Mesendoderm (in vitro differentiated cells): ENCODE measurements around the gene TYW1B.
"Not testable (repeated sequence)": the region's sequence is repeated elsewhere in the genome, so short reads cannot be mapped to it uniquely, and the experiment has no call there.

ENCODE experiments used
- DNase-seq: peaks from one replicate; pipeline ENCODE4 v3.0.0; 2013
- H2AK5ac ChIP-seq: 2 replicates; pipeline ENCODE4 v1.6.1; 2013; ENCODE audit warnings: low read length, inconsistent platforms
- H2BK120ac ChIP-seq: 2 replicates; pipeline ENCODE4 v1.6.1; 2013; ENCODE audit warnings: low read depth, mild to moderate bottlenecking, low read length, moderate library complexity, mixed read lengths
- H2BK15ac ChIP-seq: replicated peaks from 2 replicates; pipeline ENCODE4 v1.6.1; 2013; ENCODE audit warnings: low read depth, mild to moderate bottlenecking, moderate library complexity
- H2BK5ac ChIP-seq: 2 replicates; pipeline ENCODE4 v1.6.1; 2013; ENCODE audit warnings: low read length, inconsistent platforms
- H3K18ac ChIP-seq: 2 replicates; pipeline ENCODE4 v1.6.1; 2013; ENCODE audit warnings: mild to moderate bottlenecking, low read length, mixed read lengths
- H3K23ac ChIP-seq: one replicate; pipeline ENCODE4 v1.6.1; 2013; ENCODE audit warnings: low read length
- H3K27ac ChIP-seq: 2 replicates; pipeline ENCODE4 v1.5.1; 2013; ENCODE audit warnings: low read depth, mild to moderate bottlenecking, inconsistent platforms, low read length, moderate library complexity
- H3K27me3 ChIP-seq: 2 replicates; pipeline ENCODE4 v1.6.1; 2013; ENCODE audit warnings: low read length, control low read depth, mild to moderate bottlenecking, inconsistent platforms; ENCODE audit not compliant: insufficient read depth, poor library complexity
- H3K36me3 ChIP-seq: 2 replicates; pipeline ENCODE4 v1.6.1; 2013; ENCODE audit warnings: low read length, inconsistent platforms; ENCODE audit not compliant: control insufficient read depth, insufficient read depth
- H3K4ac ChIP-seq: one replicate; pipeline ENCODE4 v1.6.1; 2013; ENCODE audit warnings: low read depth, mild to moderate bottlenecking, low read length, moderate library complexity
- H3K4me1 ChIP-seq: 2 replicates; pipeline ENCODE4 v1.6.1; 2013; ENCODE audit warnings: low read depth, low read length, inconsistent platforms; ENCODE audit not compliant: control insufficient read depth
- H3K4me2 ChIP-seq: 2 replicates; pipeline ENCODE4 v1.6.1; 2013; ENCODE audit warnings: low read length
- H3K4me3 ChIP-seq: 2 replicates; pipeline ENCODE4 v1.5.1; 2013; ENCODE audit warnings: mild to moderate bottlenecking, low read length
- H3K56ac ChIP-seq: one replicate; pipeline ENCODE4 v1.6.1; 2013; ENCODE audit warnings: low read length
- H3K79me1 ChIP-seq: 2 replicates; pipeline ENCODE4 v1.6.1; 2013; ENCODE audit warnings: low read length, inconsistent platforms
- H3K79me2 ChIP-seq: 2 replicates; pipeline ENCODE4 v1.6.1; 2013; ENCODE audit warnings: mild to moderate bottlenecking, low read length; ENCODE audit not compliant: control insufficient read depth, insufficient read depth
- H3K9ac ChIP-seq: 2 replicates; pipeline ENCODE4 v1.6.1; 2013; ENCODE audit warnings: low read length, inconsistent platforms
- H4K5ac ChIP-seq: one replicate; pipeline ENCODE4 v1.6.1; 2013; ENCODE audit warnings: low read length
- H4K8ac ChIP-seq: one replicate; pipeline ENCODE4 v1.6.1; 2013; ENCODE audit warnings: low read depth, mild to moderate bottlenecking, control low read depth, low read length, moderate library complexity
- WGBS: extraction: QIAGEN DNeasy Blood & Tissue Kit; methylation state at CpG from one replicate; pipeline ENCODE4 v1.1.7; 2013; ENCODE audit warnings: low lambda C conversion rate, missing lambda C conversion rate; ENCODE audit not compliant: insufficient coverage; ENCODE audit errors: extremely low coverage; 5-methylcytosine and 5-hydroxymethylcytosine counted together

Gene TYW1B

DNA sequence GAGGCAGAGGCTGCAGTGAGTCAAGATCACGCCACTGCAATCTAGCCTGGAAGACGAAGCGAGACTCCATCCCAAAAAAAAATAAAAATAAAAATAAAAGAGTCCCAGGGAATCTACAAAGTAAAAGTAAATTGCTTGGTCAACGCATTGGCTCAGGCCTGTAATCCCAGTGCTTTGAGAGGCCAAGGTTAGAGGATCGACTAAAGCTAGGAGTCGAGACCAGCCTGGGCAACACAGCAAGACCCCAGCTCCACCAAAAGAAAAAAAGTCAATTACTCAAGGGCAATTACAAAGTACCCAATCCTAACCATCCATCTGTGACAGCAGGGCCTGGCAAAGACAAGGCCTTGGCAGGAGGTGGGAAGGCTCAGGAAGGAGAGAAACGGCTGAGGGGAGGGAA, 288.3 kb downstream of the TYW1B start:
- H3K18ac ChIP-seq, result no peak overlapping the region
- no peak overlapping the region for H2BK15ac ChIP-seq
- no CpG with 5 or more reads among the region's 7 CpGs for WGBS
- no peak overlapping the region for H2BK120ac ChIP-seq
- no peaks in the 10 kb centered on the region for H3K27me3 ChIP-seq
- H2AK5ac ChIP-seq, result no peak overlapping the region
- no peak overlapping the region for H2BK5ac ChIP-seq
- DNase-seq, result no peak
- H3K27ac ChIP-seq, result no peak overlapping the region
- H4K5ac ChIP-seq, result no peak overlapping the region
- no peaks in the 10 kb centered on the region for H3K79me2 ChIP-seq
- no peak overlapping the region for H3K4me3 ChIP-seq
- H3K9ac ChIP-seq, result no peak overlapping the region
- H3K4me2 ChIP-seq, result no peak overlapping the region
- no peak overlapping the region for H3K4ac ChIP-seq
- H4K8ac ChIP-seq, result no peak overlapping the region
- no peak overlapping the region for H3K56ac ChIP-seq
- H3K36me3 ChIP-seq, result no peaks in the 10 kb centered on the region
- H3K23ac ChIP-seq, result no peak overlapping the region
- H3K4me1 ChIP-seq, result no peaks in the 10 kb centered on the region
- no peaks in the 10 kb centered on the region for H3K79me1 ChIP-seq

DNA sequence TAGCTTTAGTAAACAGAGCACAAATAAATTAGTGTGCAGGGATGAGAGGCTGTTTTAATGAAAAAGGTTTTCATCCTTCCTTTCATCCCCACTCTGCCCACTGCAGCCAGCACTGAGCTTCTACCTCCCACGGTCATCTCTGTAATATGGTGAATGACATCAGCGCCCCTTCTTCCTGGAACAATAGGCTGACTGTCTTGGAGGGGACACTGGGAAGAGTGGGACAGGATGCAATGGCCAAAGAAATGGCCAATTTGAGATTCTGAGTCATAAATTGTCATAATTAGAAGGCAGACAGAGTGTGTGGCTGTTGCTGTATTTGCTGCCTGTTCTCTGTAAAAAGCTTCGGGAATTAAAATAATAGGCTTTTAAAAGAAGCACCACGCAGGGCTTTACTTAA, 289.1 kb downstream of the TYW1B start:
- Histone ChIP-seq H3K9ac (no peak overlapping the region), H3K4ac (no peak overlapping the region), H3K18ac (no peak overlapping the region), H4K5ac (no peak overlapping the region), H3K56ac (no peak overlapping the region), H3K79me1 (no peaks in the 10 kb centered on the region), H3K4me2 (no peak overlapping the region), H3K27me3 (no peaks in the 10 kb centered on the region), H3K4me3 (no peak overlapping the region), H2BK5ac (no peak overlapping the region), H4K8ac (no peak overlapping the region), H2BK15ac (no peak overlapping the region), H2AK5ac (no peak overlapping the region), H2BK120ac (no peak overlapping the region), H3K27ac (no peak overlapping the region), H3K36me3 (no peaks in the 10 kb centered on the region), H3K4me1 (no peaks in the 10 kb centered on the region), H3K23ac (no peak overlapping the region), H3K79me2 (no peaks in the 10 kb centered on the region)
- no peak for DNase-seq
- no CpG with 5 or more reads among the region's 4 CpGs for WGBS

DNA sequence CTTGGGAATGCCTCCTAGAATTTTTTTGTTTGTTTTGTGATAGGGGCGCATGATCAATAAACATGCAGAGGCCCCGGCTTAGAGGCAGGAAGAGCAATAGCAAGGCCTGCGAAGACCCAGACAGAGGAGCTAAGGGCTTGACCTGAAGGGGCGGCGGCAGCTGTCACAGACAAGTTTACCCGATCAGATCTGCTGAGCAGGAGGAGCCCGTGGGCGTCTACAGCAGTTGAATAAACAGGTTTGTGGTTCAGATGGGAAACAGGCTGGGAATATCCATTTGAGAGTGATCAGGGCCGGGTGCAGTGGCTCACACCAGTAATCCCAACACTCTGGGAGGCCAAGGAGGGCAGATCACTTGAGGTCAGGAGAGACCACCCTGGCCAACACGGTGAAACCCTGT, 289.9 kb downstream of the TYW1B start:
- Histone ChIP-seq H2AK5ac (no peak overlapping the region), H3K23ac (no peak overlapping the region), H2BK15ac (no peak overlapping the region), H3K4ac (no peak overlapping the region), H3K18ac (no peak overlapping the region), H3K9ac (no peak overlapping the region), H4K8ac (no peak overlapping the region), H3K79me2 (no peaks in the 10 kb centered on the region), H3K56ac (no peak overlapping the region), H3K79me1 (no peaks in the 10 kb centered on the region), H2BK5ac (no peak overlapping the region), H4K5ac (no peak overlapping the region), H3K4me2 (no peak overlapping the region), H3K27ac (no peak overlapping the region), H3K36me3 (no peaks in the 10 kb centered on the region), H3K4me1 (no peaks in the 10 kb centered on the region), H3K4me3 (no peak overlapping the region), H3K27me3 (no peaks in the 10 kb centered on the region), H2BK120ac (no peak overlapping the region)
- DNase-seq, result no peak
- no CpG with 5 or more reads among the region's 10 CpGs for WGBS

DNA sequence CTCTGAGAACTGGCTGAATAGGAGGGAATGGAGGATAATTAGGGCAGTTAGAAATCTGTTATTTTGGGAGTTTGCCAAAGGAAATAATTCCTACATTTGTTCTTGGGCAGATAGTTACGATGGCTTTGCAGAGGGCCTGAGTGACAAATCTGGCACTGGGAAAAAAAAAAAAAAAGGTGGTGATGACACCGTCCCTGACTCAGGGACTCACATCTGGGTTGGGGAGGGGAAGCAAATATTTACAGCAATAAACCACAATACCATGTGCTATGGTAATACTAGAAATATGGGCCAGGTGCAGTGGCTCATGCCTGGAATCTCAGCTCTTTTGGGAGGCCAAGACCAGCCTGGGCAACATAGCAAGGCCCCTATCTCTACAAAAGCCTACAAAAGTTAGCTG, 292.0 kb downstream of the TYW1B start:
- H3K18ac ChIP-seq, H3K23ac ChIP-seq, H3K56ac ChIP-seq, H3K4ac ChIP-seq, DNase-seq, H3K9ac ChIP-seq, H3K27me3 ChIP-seq, H4K8ac ChIP-seq, H3K4me3 ChIP-seq, H2AK5ac ChIP-seq, H3K36me3 ChIP-seq, H3K27ac ChIP-seq, H3K4me1 ChIP-seq, H4K5ac ChIP-seq, H2BK15ac ChIP-seq, H3K4me2 ChIP-seq, H3K79me2 ChIP-seq, H3K79me1 ChIP-seq, H2BK5ac ChIP-seq, H2BK120ac ChIP-seq: not testable (repeated sequence)
- WGBS, result no CpG with 5 or more reads among the region's 2 CpGs

DNA sequence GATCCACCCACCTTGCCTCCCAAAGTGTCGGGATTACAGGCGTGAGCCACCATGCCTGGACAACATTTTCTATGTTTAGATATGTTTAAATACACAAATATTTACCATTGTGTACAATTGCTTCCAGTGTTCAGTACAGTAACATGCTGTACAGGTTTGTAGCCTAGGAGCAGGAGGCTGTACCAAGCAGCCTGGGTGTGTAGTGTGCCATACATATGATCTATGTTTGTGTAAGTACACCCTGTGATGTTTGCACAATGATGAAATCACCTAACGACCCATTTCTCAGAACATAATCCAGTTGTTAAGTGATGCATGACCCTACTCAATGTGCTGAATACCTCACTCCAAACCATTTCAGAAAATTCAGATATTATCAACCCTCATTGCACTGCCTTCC, 297.0 kb downstream of the TYW1B start:
- not testable (repeated sequence) for H2AK5ac ChIP-seq, H2BK5ac ChIP-seq, H3K23ac ChIP-seq, H3K4me3 ChIP-seq, H2BK120ac ChIP-seq, H3K9ac ChIP-seq, H2BK15ac ChIP-seq, H4K5ac ChIP-seq, H3K79me1 ChIP-seq, H3K36me3 ChIP-seq, H3K4me1 ChIP-seq, DNase-seq, H3K27me3 ChIP-seq, H3K4me2 ChIP-seq, H4K8ac ChIP-seq, H3K27ac ChIP-seq, H3K56ac ChIP-seq, H3K18ac ChIP-seq, H3K79me2 ChIP-seq, H3K4ac ChIP-seq
- WGBS, result no CpG with 5 or more reads among the region's 3 CpGs
